Mesendoderm (in vitro differentiated cells): ENCODE measurements around the gene CCP110.
A peak's percentile ranks its signal among the peaks of the same experiment; 100 is the strongest.

Experiments used
- DNase-seq: peaks from one replicate; pipeline ENCODE4 v3.0.0; 2013
- H2AK5ac ChIP-seq: 2 replicates; pipeline ENCODE4 v1.6.1; 2013; ENCODE audit warnings: low read length, inconsistent platforms
- H2BK120ac ChIP-seq: 2 replicates; pipeline ENCODE4 v1.6.1; 2013; ENCODE audit warnings: low read depth, mild to moderate bottlenecking, low read length, moderate library complexity, mixed read lengths
- H2BK15ac ChIP-seq: replicated peaks from 2 replicates; pipeline ENCODE4 v1.6.1; 2013; ENCODE audit warnings: low read depth, mild to moderate bottlenecking, moderate library complexity
- H2BK5ac ChIP-seq: 2 replicates; pipeline ENCODE4 v1.6.1; 2013; ENCODE audit warnings: low read length, inconsistent platforms
- H3K18ac ChIP-seq: 2 replicates; pipeline ENCODE4 v1.6.1; 2013; ENCODE audit warnings: mild to moderate bottlenecking, low read length, mixed read lengths
- H3K23ac ChIP-seq: one replicate; pipeline ENCODE4 v1.6.1; 2013; ENCODE audit warnings: low read length
- H3K27ac ChIP-seq: 2 replicates; pipeline ENCODE4 v1.5.1; 2013; ENCODE audit warnings: low read depth, mild to moderate bottlenecking, inconsistent platforms, low read length, moderate library complexity
- H3K27me3 ChIP-seq: 2 replicates; pipeline ENCODE4 v1.6.1; 2013; ENCODE audit warnings: low read length, control low read depth, mild to moderate bottlenecking, inconsistent platforms; ENCODE audit not compliant: insufficient read depth, poor library complexity
- H3K36me3 ChIP-seq: 2 replicates; pipeline ENCODE4 v1.6.1; 2013; ENCODE audit warnings: low read length, inconsistent platforms; ENCODE audit not compliant: control insufficient read depth, insufficient read depth
- H3K4ac ChIP-seq: one replicate; pipeline ENCODE4 v1.6.1; 2013; ENCODE audit warnings: low read depth, mild to moderate bottlenecking, low read length, moderate library complexity
- H3K4me1 ChIP-seq: 2 replicates; pipeline ENCODE4 v1.6.1; 2013; ENCODE audit warnings: low read depth, low read length, inconsistent platforms; ENCODE audit not compliant: control insufficient read depth
- H3K4me2 ChIP-seq: 2 replicates; pipeline ENCODE4 v1.6.1; 2013; ENCODE audit warnings: low read length
- H3K4me3 ChIP-seq: 2 replicates; pipeline ENCODE4 v1.5.1; 2013; ENCODE audit warnings: mild to moderate bottlenecking, low read length
- H3K56ac ChIP-seq: one replicate; pipeline ENCODE4 v1.6.1; 2013; ENCODE audit warnings: low read length
- H3K79me1 ChIP-seq: 2 replicates; pipeline ENCODE4 v1.6.1; 2013; ENCODE audit warnings: low read length, inconsistent platforms
- H3K79me2 ChIP-seq: 2 replicates; pipeline ENCODE4 v1.6.1; 2013; ENCODE audit warnings: mild to moderate bottlenecking, low read length; ENCODE audit not compliant: control insufficient read depth, insufficient read depth
- H3K9ac ChIP-seq: 2 replicates; pipeline ENCODE4 v1.6.1; 2013; ENCODE audit warnings: low read length, inconsistent platforms
- H4K5ac ChIP-seq: one replicate; pipeline ENCODE4 v1.6.1; 2013; ENCODE audit warnings: low read length
- H4K8ac ChIP-seq: one replicate; pipeline ENCODE4 v1.6.1; 2013; ENCODE audit warnings: low read depth, mild to moderate bottlenecking, control low read depth, low read length, moderate library complexity
- WGBS: extraction: QIAGEN DNeasy Blood & Tissue Kit; methylation state at CpG from one replicate; pipeline ENCODE4 v1.1.7; 2013; ENCODE audit warnings: low lambda C conversion rate, missing lambda C conversion rate; ENCODE audit not compliant: insufficient coverage; ENCODE audit errors: extremely low coverage; 5-methylcytosine and 5-hydroxymethylcytosine counted together

Gene CCP110

GRCh38 chr16:19524616-19525384 is 1.1 kb downstream of the CCP110 start:
- Histone ChIP-seq H3K23ac (peak overlapping the region; percentile 19), H3K4me1 (peaks cover 15% of the 10 kb centered on the region), H2AK5ac (no peak overlapping the region), H3K56ac (peak overlapping the region; percentile 88), H3K4me3 (peak overlapping the region; percentile 99), H3K27ac (peak overlapping the region; percentile 9), H3K36me3 (no peaks in the 10 kb centered on the region), H3K18ac (peak overlapping the region; percentile 61), H3K79me2 (peaks cover 12% of the 10 kb centered on the region), H2BK15ac (no peak overlapping the region), H3K27me3 (no peaks in the 10 kb centered on the region), H3K4me2 (peak overlapping the region; percentile 90), H2BK5ac (no peak overlapping the region), H2BK120ac (no peak overlapping the region), H4K5ac (no peak overlapping the region), H3K4ac (no peak overlapping the region), H3K79me1 (peaks cover 7% of the 10 kb centered on the region), H4K8ac (no peak overlapping the region), H3K9ac (peak overlapping the region; percentile 94)
- WGBS = no CpG with 5 or more reads among the region's 19 CpGs
- DNase-seq = peak; percentile 55

DNA sequence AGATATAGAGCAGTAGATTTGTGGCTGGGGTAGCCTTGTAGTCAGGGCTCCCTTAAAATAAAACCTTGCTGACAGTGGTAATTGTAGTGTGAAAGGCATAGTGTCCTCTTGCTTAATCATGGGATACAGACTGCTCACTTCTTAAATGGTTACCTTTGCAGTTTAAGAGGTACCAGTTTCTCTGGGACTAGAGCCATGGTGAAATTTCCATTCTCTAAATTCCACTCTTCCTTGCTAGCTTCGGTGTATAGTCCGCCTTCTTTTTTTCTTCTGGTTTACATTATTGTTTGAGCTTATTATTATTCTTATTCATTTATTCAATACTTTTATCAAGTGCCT is 1.6 kb downstream of the CCP110 start:
- Histone ChIP-seq H3K79me2 (peaks cover 10% of the 10 kb centered on the region), H2BK120ac (no peak overlapping the region), H3K79me1 (peaks cover 7% of the 10 kb centered on the region), H3K18ac (no peak overlapping the region), H2BK5ac (no peak overlapping the region), H2AK5ac (no peak overlapping the region), H2BK15ac (peak overlapping the region; percentile 43), H3K4me2 (peak overlapping the region; percentile 90), H3K56ac (peak overlapping the region; percentile 88), H3K27me3 (no peaks in the 10 kb centered on the region), H3K27ac (no peak overlapping the region), H4K5ac (no peak overlapping the region), H3K4ac (no peak overlapping the region), H4K8ac (no peak overlapping the region), H3K4me3 (no peak overlapping the region), H3K4me1 (peaks cover 15% of the 10 kb centered on the region), H3K36me3 (no peaks in the 10 kb centered on the region), H3K23ac (peak overlapping the region; percentile 19), H3K9ac (peak overlapping the region; percentile 94)
- WGBS = no CpG with 5 or more reads among the region's 2 CpGs
- DNase-seq = no peak

- no peak overlapping the region for H2BK15ac ChIP-seq
- WGBS = no CpG with 5 or more reads among the region's 1 CpG
- H2AK5ac ChIP-seq = no peak overlapping the region
- H3K4me1 ChIP-seq = peaks cover 10% of the 10 kb centered on the region
- H3K4me3 ChIP-seq = no peak overlapping the region
- peaks cover 3% of the 10 kb centered on the region for H3K79me1 ChIP-seq
- no peak overlapping the region for H3K9ac ChIP-seq
- H4K5ac ChIP-seq = no peak overlapping the region
- H3K4ac ChIP-seq = no peak overlapping the region
- no peak overlapping the region for H3K27ac ChIP-seq
- H3K36me3 ChIP-seq = no peaks in the 10 kb centered on the region
- no peaks in the 10 kb centered on the region for H3K27me3 ChIP-seq
- peaks cover 3% of the 10 kb centered on the region for H3K79me2 ChIP-seq
- H3K56ac ChIP-seq = no peak overlapping the region
- no peak overlapping the region for H2BK5ac ChIP-seq
- no peak overlapping the region for H3K23ac ChIP-seq
- no peak overlapping the region for H3K4me2 ChIP-seq
- H4K8ac ChIP-seq = no peak overlapping the region
- no peak overlapping the region for H3K18ac ChIP-seq
- H2BK120ac ChIP-seq = no peak overlapping the region
- no peak for DNase-seq
These were observed 3.4 kb downstream of the CCP110 start for GRCh38 chr16:19527161-19527560.

DNA sequence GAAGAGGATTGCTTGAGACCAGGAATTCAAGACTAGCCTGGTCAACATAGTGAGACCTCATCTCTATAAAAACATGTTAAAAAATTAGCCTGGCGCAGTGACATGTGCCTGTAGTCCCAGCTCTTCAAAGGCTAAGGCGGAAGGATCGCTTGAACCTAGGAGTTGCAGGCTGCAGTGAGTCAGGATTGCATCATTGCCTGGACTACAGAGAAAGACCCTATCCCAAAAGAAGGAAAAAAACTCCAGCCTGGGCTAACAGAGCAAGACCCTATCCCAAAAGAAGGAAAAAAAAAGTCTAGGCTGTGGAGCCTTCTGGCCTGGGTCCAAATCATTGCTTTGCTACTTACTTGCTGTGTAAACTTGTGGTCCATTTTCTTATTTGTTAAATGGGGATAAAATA is 4.9 kb downstream of the CCP110 start:
- Histone ChIP-seq H3K36me3 (no peaks in the 10 kb centered on the region), H3K79me2 (peaks cover 3% of the 10 kb centered on the region), H3K9ac (no peak overlapping the region), H3K4me3 (no peak overlapping the region), H4K8ac (no peak overlapping the region), H3K27me3 (no peaks in the 10 kb centered on the region), H4K5ac (no peak overlapping the region), H3K23ac (no peak overlapping the region), H3K56ac (no peak overlapping the region), H3K79me1 (peaks cover 3% of the 10 kb centered on the region), H2BK5ac (no peak overlapping the region), H3K4me2 (no peak overlapping the region), H2AK5ac (no peak overlapping the region), H3K4ac (no peak overlapping the region), H3K18ac (no peak overlapping the region), H2BK15ac (no peak overlapping the region), H3K4me1 (peaks cover 4% of the 10 kb centered on the region), H2BK120ac (no peak overlapping the region), H3K27ac (no peak overlapping the region)
- peak; percentile 48 for DNase-seq
- no CpG with 5 or more reads among the region's 3 CpGs for WGBS

- no peak overlapping the region for H3K9ac ChIP-seq
- H2AK5ac ChIP-seq = no peak overlapping the region
- H2BK5ac ChIP-seq = no peak overlapping the region
- H3K36me3 ChIP-seq = no peaks in the 10 kb centered on the region
- no peak overlapping the region for H3K4ac ChIP-seq
- no peak overlapping the region for H3K4me3 ChIP-seq
- no CpG with 5 or more reads among the region's 1 CpG for WGBS
- H3K27ac ChIP-seq = no peak overlapping the region
- H3K79me1 ChIP-seq = no peaks in the 10 kb centered on the region
- H4K8ac ChIP-seq = no peak overlapping the region
- no peaks in the 10 kb centered on the region for H3K79me2 ChIP-seq
- no peak overlapping the region for H3K18ac ChIP-seq
- DNase-seq = no peak
- H2BK120ac ChIP-seq = no peak overlapping the region
- no peak overlapping the region for H3K56ac ChIP-seq
- H3K27me3 ChIP-seq = no peaks in the 10 kb centered on the region
- no peak overlapping the region for H4K5ac ChIP-seq
- no peaks in the 10 kb centered on the region for H3K4me1 ChIP-seq
- no peak overlapping the region for H3K4me2 ChIP-seq
- H3K23ac ChIP-seq = no peak overlapping the region
- H2BK15ac ChIP-seq = no peak overlapping the region
These were observed 8.9 kb downstream of the CCP110 start for GRCh38 chr16:19532601-19533000.
